NCI-H748 treated with DMSO at 0.1 percent for 48 hours (cell line): ENCODE data around the gene BRS3.
"Not testable (repeated sequence)": the region's sequence is repeated elsewhere in the genome, so short reads cannot be mapped to it uniquely, and the experiment has no call there.

Experiments used
- DNase-seq: peaks from one replicate; lab custom pipeline; 2025; lab: John Stamatoyannopoulos, UW

Gene BRS3

DNA sequence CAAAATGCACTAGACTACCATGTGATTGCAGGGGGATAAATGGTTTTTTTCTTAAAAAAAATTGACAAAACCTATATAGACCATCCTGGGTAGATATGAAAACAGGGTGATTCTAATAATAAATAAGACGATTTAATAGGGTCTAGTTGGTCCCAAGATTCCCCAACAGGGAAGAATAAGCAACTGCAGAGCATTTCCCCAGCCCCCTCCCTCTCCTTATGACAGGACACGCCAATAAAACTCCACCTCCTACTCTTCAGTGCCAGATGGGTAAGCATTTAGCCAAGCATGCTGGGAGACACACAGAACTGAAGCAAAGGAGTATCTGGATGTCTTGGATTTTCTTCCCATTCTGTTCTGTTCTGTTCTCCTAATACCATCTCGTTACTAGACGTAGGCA, at the start of gene BRS3:
Gene BRS3, plus strand, starts transcription at position 301 of the 400 bp plus-strand sequence. CDS start 168 bp downstream, outside the sequence.
- no peak for DNase-seq

DNA sequence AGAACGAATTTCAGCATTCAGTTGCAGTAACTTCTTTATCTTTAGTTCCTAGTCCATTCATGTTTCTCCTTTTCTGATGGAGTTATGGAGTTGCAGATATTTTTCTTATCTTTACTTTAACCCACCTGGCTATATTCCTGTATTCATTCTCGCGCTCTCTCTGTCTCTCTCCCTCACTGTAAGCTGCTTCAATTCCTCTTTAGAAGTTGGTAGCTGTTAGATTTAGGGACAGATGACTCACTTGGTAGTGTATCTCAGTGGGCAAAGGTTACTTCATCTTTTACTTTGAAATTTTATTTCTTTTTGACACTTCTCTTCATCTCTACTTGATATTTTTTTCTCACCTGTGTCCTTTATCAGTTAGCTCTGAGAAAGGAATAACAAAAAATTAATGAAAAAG, 49.6 kb upstream of the BRS3 start:
- no peak for DNase-seq

DNA sequence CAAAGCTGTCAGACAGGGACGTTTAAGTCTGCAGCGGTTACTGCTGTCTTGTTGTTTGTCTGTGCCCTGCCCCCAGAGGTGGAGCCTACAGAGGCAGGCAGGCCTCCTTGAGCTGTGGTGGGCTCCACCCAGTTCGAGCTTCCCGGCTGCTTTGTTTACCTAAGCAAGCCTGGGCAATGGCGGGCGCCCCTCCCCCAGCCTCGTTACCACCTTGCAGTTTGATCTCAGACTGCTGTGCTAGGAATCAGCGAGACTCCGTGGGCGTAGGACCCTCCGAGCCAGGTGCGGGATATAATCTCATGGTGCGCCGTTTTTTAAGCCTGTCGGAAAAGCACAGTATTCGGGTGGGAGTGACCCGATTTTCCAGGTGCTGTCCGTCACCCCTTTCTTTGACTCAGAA, 42.1 kb upstream of the BRS3 start:
- not testable (repeated sequence) for DNase-seq

DNA sequence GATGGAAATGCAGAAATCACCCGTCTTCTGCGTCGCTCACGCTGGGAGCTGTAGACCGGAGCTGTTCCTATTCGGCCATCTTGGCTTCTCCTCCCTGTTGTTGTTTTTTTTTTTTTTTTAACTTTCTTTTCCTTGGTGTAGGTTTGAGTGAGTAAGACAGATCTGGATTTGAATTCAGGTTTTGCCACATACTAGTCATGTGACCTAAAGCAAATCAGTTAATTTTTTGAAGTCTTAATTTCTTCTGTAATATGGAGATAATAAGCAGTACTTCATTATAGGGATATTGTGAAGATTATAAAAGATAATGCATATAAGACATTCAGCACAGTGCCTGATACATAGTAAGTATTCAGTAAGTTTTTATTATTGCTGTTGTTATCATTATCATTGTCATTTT, 41.5 kb upstream of the BRS3 start:
- DNase-seq = no peak

DNA sequence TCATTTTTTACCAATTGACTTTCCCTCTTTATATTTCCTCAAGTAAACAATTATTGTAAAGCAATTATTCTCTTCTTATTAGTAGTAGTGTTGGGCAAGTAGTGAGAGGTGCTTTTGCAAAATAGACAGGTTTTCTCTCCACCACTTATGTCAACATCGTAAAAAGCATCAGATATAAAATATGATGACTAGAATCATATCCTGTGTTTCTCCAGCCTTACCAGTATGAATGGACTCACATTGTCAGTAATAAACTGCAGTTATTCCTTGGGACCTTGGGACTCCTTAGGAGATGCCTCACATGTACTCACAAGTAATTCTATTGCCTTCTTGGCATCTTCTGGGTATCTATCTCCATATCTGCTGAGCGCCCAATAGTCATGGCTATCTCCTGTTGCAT, 40.4 kb upstream of the BRS3 start:
- no peak for DNase-seq

DNA sequence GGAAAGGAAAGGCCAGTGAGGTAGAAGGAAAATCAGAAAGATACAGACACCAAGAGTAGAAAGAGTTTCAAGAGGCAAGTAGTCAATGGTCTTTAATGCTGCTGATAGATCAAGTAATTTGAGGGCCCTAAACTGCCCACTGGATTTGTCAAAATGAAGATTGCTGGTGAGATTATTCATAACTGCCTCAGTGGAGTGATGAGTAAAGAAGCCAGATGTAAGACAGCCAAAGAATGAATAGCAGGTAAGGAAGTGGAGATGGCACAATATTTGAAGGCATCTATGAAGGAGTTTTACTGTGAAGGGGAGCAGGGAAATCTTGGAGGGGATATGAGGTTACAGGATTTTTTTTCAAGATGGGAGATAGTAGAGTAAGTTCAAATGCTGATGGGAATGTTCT, 39.8 kb upstream of the BRS3 start:
- DNase-seq = no peak

DNA sequence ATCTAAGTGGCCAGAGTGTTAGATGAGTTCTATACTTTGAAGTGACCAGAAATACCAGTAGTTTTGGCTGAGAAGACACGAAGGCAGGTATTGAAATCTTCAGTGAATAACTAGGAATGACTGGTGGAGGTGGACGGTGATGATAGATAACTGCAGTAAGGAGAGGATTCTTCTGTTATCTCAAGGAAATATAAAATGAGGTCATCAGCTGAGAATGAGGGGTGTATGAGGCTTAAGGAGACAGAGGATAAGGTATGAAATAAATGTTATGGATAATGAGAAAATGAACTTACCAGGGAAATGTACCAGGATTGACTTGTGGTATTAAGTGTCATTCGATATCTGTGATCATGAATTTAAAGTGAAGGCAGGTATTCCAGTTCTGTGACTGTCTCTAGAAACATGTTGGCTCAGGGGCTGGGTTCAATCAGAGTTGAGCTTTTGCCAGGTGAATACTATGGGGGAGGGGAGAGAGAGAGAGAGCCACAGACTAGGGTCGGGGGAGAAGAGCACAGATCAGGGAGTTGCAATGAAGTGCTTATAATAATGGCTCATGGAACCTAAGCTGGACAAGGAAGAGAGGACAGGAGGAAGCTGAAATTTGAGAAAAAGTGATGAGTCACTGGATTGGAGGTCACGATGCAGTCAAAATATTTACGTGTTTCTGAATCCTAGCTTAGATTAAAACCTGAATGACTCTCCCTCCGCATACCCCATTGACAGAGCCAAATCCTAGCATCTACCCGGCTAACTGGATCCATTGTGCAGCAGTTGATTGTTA, 37.5 kb upstream of the BRS3 start:
- DNase-seq = no peak

DNA sequence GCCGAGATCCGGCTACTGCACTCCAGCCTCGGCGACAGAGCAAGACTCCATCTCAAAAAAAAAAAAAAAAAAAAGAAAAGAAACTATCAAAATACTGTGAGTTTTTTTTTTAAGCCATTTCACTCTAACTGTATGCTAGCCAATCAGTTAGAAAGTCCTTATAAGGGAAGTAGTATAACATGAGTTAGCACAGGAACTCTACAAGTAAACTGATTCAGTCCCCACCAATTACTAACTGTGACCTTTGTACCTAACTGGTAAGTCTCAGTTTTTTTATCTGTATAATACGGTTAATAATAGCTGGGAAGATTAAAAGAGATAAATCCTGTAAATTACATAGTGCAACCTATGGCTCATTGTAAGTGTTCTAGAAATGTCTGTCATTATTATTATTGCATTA, 35.1 kb upstream of the BRS3 start:
- DNase-seq = no peak

DNA sequence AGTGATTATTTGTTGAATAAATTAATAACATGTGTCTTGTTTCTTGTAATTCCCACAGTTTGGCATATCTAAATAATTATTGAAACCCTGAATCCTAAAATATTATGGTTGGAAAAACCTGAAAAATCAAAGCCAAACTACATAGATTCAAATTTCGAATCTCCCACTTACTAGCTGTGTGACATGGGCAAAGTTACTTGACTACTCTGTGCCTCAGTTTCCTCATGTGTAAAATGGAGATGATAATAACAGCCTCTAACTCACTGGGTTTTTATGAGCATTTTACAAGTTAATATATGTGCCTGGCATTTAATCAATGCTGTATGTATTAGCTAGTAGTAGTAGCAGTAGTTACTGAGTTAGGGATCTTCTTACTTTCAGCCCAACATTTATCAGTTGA, 34.6 kb upstream of the BRS3 start:
- DNase-seq = no peak

DNA sequence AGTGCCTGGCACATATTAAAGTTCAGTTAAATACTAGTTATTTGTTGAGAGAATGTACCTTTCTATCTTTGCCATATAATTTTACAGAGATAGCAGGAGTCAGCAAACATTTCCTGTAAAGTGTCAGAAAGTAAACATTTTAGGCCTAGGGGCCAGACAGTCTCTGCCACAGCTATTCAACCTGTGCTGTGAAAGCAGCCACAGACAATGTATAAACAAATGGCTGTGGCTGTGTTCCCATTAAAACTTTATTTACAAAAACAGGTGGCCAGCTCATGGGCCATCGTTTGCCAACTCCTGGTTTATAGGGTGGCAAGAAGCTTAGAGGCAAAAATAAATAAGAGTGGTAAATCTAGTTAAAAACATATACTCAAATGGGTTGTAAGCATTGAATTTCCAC, 34.0 kb upstream of the BRS3 start:
- peak; percentile 58 for DNase-seq

DNA sequence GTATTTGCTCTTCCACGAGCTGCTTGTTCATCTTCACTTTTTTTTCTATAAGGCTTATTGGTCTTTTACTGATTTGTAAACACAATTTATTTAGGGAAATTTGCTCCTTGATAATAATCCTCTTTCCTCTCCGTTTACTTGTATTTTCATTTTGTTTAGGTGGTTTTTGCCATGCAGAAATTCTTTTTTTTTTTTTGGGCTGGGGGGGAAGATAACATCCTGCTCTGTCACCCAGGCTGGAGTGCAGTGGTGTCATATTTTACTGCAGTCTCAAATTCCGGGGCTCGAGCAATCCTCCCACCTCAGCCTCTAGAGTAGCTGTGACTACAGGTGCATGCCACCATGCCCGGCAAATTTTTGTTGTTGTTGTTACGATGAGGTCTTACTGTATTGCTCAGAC, 31.6 kb upstream of the BRS3 start:
- no peak for DNase-seq

DNA sequence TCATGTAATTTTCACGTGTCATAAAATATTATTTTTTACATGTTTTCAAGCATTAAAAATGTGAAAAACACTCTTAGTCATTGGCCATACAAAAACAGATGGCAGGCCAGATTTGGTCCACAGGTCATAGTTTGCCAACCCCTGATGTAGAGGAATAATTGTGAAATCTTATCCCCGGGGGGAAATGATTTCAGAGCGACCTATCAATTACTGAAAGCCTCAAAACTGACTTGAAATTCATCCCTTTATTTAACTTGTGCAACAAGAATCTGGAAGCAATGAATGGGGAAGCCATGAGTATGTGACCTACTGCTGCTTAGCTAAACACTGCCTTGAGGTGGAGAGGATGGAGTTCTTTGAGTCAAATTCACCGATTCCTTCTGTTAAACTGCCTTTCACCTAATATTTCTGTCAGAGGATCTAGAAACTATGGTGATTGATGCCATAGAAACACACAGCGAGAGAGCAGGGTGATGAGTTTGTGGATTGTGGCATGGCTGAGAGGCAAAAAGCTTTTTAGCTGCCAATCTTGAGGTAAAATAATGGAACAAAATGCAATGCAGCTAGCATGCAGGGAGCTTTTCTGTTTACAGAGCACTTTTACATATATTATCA, 30.3 kb upstream of the BRS3 start:
- DNase-seq = no peak

DNA sequence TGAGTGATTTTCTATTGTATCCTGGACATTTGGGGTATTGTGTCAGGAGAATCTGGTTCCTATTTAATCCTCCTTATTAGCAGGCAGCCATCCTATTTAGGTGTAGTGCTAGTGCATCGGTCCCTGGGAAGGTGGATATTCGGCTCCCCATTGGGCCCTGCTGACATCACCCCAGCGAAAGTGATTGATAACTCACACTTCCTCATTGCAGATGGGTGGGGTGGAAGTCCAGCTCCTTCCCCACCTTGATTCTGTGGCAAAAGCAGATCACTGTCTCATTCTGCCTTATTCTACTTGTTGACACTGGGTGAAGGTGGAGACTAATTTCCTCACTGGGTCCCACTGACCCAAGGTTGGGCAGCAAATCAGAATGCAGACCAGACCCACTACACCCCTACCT, 23.2 kb upstream of the BRS3 start:
- no peak for DNase-seq

DNA sequence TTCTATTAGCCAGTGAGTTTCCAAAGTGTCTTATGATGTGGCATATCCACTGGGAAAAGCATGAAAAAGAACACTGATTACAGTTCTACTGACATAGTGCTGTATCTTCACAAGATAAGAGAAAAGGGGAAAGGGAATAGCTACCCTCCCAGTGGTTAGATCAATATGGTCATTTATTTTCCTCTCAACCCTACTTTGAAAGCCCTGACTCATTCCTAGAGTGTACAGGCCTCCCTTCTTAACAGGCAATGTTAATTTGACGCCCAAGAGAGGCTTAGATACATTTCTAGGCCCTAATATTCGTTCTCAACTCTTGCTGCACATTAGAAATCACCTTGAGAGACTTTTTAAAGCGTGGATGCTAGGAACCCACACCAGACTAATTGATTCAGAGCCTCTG, 20.4 kb upstream of the BRS3 start:
- DNase-seq = no peak

DNA sequence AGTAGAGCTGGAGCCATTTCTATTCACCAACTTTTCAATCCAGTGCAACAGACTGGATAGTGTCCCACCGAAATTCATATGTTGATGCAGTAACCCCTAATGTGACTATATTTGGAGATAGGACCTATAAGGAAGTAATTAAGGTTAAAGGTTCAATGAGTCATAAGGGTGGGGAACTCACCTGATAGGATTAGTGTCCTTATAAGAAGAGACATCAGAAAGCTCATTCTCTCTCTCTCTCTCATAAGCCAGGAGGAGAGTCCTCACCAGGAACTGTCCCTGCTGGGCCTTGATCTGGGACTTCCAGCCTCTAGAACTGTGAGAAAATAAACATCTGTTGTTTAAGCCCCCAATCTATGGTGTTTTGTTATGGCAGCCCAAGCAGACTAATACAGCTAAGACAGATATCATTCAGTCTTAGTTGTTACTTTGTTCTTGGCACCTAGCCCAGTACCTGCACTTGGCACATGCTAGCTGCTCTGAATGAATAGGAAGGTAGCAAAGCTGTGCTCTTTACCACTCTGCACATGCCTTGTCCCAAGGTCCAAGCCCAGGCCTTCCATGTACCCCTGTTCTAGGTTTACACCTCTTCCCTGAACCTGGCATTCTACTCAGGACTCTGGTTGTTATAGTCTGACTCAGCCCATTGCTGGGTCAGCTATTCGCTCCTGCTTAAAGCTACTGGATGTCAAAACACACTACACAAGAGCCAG, 19.2 kb upstream of the BRS3 start:
- peak; percentile 12 for DNase-seq

DNA sequence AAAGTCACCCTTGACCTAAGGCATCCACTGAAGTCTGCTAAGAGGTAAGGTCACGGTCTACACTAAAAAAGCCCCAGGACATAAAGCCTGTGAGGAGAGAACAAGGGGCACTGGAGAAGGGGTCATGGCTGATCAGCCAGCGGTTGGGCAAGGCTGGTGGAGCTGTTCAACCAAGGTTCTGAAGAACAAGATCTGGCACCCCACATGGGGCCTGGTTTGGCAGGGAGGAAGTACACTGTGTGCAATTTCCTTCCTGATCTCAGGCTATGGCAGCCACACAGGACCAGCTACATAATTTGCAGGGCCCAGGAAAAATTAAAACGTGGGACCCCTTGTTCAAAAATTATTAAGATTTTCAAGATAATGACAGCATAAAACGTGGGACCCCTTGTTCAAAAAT, 14.1 kb upstream of the BRS3 start:
- no peak for DNase-seq

DNA sequence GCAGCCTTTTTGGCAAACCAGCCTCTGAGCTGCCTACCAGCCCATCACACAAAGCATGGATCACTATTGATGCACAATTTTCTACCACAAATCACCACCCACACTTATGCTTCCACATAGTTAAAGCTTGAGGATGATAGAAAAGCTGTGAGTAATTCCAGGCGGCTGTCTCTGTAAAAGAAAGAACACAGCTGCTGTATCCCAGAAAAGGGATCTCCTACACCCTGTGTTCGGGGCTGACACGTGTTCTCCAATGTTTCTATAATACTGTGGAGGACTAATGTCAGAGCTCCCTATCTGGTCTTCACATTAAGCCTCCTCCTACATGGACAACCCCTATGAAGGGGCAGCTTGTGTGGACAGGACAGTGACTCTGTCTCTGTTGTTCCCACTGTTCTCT, 12.5 kb upstream of the BRS3 start:
- no peak for DNase-seq

DNA sequence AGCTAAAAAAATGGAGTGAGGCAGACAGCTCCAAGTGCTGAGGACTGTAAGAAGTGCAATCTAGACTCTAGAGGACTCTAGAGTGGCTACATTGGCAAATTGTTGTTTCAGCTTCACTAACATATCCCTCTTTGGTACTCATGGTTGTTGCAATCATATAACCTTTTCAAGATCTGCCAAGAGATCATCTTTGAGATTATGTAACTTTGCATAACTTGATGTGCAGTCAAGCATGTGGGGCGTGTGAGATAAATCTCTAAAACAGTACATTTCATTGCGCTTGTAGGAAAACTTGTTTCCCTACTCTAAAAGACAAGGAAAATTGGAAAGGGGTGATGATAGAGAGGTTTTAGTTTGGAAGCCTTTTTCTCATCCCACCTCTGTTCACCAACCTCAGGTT, 11.2 kb upstream of the BRS3 start:
- DNase-seq = no peak

DNA sequence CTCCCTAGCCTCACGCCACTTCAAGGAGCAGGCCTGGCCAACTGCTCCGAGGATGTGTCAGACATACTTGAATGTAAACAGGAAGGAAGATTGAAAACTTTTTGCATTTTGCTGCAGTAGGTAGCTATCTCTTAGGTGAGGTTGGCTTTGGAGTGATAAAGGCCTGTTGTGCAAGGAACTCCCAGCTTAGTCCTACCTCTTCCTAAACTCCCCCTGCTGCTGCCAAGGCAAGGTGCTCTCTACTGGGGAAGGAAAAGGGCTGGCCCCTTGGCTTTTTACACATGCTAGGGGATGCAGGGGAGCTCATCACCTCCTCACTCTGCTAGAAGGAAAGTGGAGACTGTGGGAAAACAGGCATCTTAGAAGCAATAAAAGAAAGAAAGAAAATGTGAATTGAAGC, 10.7 kb upstream of the BRS3 start:
- DNase-seq = no peak

DNA sequence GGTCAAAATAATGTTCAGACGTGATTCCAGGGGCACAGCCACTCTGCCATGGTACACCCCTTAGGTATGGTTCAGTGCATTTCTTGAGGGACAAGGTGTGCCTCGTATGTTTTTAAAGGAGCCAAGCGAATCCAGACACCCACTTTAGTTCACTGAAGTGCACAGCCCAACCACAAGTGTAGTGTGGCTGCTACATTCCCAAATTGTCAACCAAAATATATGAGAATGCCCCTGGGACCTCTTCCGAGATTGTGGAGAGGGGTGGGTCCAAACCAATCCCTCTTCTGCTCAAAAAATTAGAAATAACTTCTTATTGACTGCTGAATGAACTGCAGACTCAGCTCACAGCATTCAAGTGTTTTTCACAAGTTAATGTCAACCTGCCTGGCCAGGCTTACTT, 7.4 kb upstream of the BRS3 start:
- no peak for DNase-seq

DNA sequence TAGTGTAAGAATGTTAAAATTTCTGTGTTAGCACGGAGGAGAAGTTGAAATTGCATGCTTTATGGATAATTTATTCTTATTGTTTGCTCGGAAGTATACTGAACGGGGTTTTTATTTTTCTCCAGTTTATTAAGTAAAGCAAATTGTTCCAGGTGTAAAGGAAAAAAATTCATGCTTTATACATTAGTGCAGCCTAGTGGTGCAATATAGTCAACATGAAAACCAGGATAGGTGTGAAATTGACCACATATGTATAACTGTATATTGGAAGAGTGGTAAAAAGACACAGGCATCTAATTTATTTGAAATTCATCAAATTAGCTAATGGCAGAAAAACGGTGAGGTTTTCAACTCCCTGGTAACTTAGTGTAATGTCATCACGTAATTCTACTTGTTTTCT, 959 bp downstream of the BRS3 start:
- peak; percentile 14 for DNase-seq

DNA sequence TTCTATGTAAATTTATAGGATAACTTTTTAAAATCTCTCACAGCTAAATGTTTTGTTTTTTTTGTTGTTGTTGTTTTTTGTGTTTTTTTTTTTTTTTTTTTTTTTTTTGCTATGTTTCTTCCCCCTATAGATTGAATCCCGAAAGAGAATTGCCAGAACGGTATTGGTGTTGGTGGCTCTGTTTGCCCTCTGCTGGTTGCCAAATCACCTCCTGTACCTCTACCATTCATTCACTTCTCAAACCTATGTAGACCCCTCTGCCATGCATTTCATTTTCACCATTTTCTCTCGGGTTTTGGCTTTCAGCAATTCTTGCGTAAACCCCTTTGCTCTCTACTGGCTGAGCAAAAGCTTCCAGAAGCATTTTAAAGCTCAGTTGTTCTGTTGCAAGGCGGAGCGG, 4.1 kb downstream of the BRS3 start:
- no peak for DNase-seq

DNA sequence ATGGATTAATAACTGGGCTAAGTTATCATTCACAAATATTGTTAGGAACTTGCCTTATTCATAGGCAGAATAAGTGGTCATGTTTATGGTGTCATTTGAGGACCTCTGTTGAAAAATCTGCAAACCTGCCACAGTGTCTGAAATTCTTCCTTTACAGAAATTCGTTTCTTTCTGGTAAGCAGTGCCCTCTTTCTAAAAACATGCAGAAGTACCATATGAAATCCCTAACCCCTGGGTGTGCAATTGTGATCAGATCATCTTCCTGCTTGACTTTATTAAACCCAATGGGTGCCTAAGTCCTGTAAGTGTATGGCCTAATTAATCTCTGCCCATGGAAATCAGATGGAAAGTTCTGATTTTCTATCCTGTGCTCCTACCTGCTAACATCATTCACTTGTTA, 5.3 kb downstream of the BRS3 start:
- no peak for DNase-seq
